MM.1S (cell line): ENCODE measurements around the gene DSCAM.

Experiments
- CTCF ChIP-seq: fragments of 300-600 bp; sonication (generic); IDR thresholded peaks from 2 replicates; pipeline ENCODE4 v1.5.1; 2016; ENCODE audit warnings: antibody characterized with exemption, low read length, mixed read lengths
- EZH2 ChIP-seq: fragments of 300-600 bp; sonication (generic); optimal IDR thresholded peaks from 2 replicates; pipeline ENCODE3; 2017; ENCODE audit warnings: low read depth, mild to moderate bottlenecking, antibody characterized with exemption, low read length, mixed read lengths

- TF ChIP-seq CTCF = no peak
- no peak for TF ChIP-seq EZH2
Observed at GRCh38 chr21:40020651-40021050, 826.3 kb downstream of the DSCAM start.
